C4-2B (cell line): ENCODE data around the gene SLC6A7.

Experiments
- ZFX ChIP-seq: fragments of 450-650 bp; IDR thresholded peaks from 2 replicates; pipeline ENCODE4 v1.6.1; 2017
- TF ChIP-seq, protein P1 (sequence below): fragments of 450-650 bp; conservative IDR thresholded peaks from 2 replicates; pipeline ENCODE4 v1.5.1; 2017; ENCODE audit warnings: mild to moderate bottlenecking

DNA sequence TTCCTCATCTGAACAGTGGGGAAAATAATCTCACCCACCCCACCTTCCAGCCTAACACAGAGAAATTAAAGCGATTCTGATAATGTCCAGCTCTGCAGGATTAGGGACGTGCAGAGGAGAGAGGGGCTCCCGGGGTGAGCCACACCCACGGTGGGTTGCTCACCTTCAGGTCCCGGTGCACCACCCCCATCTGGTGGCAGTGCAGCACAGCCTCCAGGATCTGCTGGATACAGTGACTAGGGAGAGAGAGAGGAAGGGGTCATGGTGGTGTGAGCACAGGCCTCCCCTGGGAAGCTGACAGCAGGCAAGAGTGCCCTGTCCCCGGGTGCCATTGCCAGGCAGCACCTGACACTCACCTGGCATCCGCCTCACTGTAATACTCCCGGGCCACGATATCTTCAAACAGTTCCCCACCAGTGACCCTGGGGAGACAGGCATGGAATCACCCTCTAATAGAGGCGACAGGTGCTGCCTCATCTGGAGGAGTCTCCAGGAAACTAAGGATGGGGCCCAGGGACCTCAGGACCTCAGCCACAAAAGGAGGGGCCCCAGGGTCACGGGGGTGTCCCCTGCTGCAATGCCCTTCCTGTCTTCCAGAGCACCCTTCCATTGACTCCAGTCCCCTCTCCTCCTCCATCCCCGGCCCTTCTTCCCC lies 66.7 kb downstream of the SLC6A7 start:
- TF ChIP-seq, protein P1, sequence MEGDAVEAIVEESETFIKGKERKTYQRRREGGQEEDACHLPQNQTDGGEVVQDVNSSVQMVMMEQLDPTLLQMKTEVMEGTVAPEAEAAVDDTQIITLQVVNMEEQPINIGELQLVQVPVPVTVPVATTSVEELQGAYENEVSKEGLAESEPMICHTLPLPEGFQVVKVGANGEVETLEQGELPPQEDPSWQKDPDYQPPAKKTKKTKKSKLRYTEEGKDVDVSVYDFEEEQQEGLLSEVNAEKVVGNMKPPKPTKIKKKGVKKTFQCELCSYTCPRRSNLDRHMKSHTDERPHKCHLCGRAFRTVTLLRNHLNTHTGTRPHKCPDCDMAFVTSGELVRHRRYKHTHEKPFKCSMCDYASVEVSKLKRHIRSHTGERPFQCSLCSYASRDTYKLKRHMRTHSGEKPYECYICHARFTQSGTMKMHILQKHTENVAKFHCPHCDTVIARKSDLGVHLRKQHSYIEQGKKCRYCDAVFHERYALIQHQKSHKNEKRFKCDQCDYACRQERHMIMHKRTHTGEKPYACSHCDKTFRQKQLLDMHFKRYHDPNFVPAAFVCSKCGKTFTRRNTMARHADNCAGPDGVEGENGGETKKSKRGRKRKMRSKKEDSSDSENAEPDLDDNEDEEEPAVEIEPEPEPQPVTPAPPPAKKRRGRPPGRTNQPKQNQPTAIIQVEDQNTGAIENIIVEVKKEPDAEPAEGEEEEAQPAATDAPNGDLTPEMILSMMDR = no peak
- no peak for TF ChIP-seq ZFX
